Midbrain (tissue), 1 donor: ENCODE measurements around the gene CMYA5.
A peak's percentile ranks its signal among the peaks of the same experiment; 100 is the strongest.
"Not testable (repeated sequence)": the region's sequence is repeated elsewhere in the genome, so short reads cannot be mapped to it uniquely, and the experiment has no call there.

Experiments
- DNase-seq: peaks from one replicate; lab custom pipeline; 2025; lab: John Stamatoyannopoulos, UW

The CMYA5 gene

DNA sequence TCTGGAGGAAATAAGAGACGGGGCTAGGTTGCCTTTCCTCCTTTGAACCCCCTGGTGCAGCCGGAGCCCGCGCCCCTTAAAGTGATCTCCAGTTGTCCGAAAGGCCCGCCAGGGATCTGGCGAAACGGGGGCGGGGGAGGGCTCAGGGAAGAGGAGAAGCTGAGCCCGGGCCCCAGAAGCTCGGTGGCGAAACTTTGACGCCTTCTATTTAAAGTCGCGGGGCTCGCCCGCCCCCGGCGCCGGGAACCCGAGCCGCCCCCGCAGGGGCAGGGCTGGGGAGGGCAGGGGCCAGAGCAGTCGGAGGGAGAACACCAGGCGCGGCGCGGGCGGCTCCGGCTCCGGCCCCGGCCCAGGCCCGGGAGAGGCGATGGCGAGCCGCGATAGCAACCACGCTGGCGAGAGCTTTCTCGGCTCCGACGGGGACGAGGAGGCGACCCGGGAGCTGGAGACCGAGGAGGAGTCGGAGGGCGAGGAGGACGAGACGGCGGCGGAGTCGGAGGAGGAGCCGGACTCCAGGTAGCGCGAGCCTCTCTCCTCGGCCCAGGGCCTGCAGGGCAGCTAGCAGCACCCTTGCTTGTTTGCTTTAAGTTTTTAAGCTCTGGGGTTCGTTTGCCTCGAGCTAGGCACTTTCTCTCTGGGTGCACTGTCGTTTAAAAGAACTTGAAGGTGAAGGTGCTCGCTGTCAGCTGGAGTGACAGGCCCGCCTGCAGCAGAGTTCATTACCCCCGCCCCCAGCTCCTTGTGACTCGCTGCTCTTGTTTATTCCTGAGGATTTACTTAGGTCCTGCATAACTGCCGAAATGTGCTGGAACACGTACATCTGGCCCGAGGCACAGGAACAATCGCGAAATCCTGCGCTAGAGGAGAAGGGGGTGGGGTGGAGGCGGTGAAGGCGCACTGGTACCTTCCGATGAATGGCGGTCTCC, at the start of gene CMYA5:
Gene CMYA5, plus strand, starts transcription at position 296 of the 926 bp plus-strand sequence. Its CDS starts 72 bp downstream, at position 368.
- DNase-seq, result peak; percentile 3

- DNase-seq, result no peak
These were observed 49.0 kb upstream of the CMYA5 start for GRCh38 chr5:79640571-79641055.

DNA sequence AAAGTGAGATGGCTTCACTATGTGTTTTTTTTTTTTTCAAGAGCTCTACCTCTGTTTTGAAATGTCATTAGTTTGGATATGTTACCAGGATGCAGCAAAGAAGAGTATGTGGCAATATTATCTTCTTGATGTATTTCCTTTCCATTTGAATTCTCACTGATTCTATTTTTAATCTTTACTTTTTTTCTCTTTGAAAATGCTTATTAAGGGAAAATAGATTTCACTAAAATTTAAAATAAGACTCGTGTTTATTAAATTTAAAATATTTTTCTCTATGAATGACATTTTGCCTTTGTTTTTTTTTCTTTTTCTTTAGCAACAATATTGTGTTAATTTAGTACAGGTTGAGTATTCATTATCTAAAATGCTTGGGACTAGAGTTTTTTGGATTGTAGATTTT, 48.2 kb upstream of the CMYA5 start:
- no peak for DNase-seq

GRCh38 chr5:79642210-79642609, 47.4 kb upstream of the CMYA5 start:
- DNase-seq, result no peak

- no peak for DNase-seq
These were observed 35.8 kb upstream of the CMYA5 start for GRCh38 chr5:79653843-79654242.

DNA sequence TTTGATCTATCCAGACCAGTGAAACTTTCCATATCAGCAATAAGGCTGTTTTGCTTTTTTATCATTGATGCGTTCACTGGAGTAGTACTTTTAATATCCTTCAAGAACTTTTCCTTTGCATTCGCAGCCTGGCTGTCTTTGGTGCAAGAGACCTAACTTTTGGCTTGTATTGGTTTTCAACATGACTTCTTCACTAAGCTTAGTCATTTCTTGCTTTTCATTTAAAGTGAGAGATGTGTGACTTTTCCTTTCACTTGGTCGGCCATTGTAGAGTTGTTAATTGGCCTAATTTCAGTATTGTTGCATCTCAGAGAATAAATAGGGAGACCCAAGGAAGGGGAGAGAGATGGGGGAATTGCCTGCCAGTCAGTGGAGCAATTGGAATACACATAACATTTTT, 26.4 kb upstream of the CMYA5 start:
- no peak for DNase-seq

- DNase-seq, result peak; percentile 18
These were observed 22.9 kb upstream of the CMYA5 start for GRCh38 chr5:79666758-79667157.

DNA sequence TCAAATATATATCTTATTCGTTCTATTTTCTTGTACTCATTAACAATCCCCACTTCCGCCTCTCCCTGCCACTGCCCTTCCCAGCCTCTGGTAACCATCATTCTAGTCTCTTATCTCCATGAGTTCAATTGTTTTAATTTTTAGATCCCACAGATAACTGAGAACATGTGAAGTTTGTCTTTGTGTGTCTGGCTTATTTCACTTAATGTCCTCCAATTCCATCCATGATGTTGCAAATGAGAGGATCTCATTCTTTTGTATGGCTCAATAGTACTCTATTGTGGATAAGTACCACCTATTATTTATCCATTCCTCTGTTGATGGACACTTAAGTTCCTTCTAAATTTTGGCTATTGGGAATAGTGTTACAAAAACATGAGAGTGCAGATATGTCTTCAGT, 17.2 kb upstream of the CMYA5 start:
- DNase-seq, result no peak

GRCh38 chr5:79676354-79676753, 13.3 kb upstream of the CMYA5 start:
- DNase-seq, result not testable (repeated sequence)

DNA sequence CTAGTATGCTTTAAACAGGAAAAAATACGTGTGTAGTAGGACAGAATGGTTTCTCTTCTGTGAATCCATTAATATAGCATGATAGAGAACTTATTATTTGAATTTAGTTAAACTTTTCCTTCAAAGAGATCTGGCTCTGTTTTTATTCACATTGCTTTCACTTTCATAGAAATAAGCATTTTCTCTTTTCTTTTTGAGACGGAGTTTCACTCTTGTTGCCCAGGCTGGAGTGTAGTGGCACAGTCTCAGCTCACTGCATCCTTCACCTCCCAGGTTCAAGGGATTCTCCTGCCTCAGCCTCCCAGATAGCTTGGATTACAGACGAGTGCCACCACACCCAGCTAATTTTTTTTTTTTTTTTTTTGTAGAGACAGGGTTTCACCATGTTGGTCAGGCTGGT, 7.5 kb upstream of the CMYA5 start:
- not testable (repeated sequence) for DNase-seq

DNA sequence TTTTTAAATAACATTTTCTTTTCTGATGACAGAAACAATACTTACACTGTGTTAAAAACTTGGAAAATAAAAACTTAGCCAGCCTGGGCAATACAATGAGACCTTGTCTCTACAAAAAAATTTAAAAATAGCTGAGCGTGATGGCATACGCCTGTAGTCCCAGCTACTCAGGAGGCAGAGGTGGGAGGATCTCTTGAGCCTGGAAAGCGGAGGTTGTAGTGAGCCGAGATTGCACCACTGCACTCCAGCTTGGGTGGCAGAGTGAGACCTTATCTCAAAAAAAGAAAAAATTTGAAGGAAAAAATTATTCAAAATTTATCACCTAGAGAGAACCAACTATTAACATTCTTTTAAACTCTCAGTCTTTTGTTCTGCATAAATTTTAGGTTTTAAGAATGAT, 4.9 kb upstream of the CMYA5 start:
- no peak for DNase-seq

DNA sequence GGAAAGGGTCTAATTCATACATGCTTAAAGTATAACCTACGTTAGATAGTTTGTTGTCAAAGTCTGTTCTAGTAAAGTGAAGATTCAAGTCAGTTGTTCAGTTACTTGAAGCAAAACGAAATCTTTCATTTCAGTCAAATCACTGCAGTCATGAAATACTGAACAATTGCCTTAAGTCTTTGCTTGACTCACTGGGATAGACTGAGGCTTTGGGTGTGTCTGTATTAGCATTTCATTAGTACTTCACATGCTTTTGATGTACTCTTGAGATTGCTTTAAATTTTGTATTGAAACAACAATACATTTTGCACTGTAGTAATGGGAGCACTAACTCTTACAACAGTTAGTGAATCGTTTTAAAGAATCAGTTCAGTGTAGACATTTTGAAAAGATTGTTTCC, 4.0 kb upstream of the CMYA5 start:
- no peak for DNase-seq

DNA sequence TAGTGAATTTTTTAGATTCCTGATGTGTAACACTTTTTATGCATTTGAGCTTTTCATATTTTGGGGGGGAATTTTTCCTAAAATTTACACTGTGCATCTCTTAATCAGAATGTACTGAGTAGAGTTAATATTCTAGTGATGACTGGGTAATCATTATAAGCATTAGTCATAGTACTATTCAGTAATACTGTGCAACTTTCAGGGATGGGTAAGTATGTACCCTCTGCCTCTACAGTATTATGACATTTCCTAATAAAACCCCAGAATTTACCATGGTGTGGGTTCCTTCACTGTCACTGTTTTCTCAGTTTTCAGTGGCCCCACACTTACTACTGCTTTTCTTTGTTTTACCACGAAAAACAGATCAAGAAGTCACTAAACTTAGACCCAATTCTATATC, 2.8 kb upstream of the CMYA5 start:
- DNase-seq, result no peak

DNA sequence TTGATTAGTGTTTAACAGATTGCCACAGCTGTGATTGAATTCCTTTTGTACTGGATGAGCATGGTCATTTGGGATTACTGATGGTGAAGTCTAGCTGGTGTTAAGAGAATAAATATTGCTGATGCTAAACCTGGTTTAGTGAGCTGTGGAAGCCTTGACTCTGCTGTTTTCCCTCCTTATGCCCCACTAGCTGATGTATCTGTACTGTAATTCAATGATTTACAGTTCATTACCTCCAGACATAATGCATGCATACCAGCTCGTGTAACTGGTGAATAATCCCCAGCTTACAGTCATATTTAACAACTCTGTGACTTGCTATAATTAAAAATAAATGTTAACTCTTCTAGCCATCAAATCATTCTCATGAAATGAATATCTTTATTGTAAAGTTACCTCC, 1.7 kb upstream of the CMYA5 start:
- no peak for DNase-seq

DNA sequence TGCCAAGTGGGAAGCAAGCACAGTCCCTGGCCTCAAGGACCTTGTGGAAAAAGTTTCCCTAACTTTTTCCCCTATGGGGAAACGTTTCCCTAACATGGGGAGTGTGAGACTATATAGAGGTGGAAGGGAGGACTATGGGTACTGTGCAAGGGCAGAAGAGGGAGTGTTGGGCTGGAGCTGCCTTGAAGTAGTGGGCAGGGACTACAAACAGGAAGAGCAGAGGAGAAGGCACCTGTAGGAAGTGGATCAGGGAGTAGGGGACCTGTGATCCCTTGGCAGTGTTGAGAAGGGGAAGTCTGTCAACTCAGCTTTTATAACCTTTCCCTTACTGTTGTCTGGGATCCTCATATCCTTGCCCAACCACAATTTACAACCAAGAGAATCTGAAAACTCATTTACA, 1.4 kb downstream of the CMYA5 start:
- DNase-seq, result no peak

- no peak for DNase-seq
These were observed 3.0 kb downstream of the CMYA5 start for GRCh38 chr5:79692596-79692995.

DNA sequence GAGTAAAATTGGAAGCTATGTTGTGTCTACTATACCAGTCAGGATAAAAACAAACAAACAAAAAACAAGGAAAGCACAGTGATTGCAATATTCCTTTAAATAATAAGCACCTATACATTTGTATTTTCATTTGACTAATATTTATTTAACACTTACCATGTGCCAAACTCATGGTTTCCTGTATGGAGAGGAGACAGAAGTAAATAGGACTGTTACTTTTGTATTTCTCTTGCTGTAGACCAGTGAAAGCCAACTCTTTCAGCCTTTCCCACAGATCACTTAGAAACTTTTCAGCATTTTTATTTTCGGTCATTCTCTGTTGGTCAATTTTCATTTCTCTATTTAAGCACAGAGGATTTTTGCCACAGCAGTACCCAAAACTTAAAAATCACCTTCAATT, 4.5 kb downstream of the CMYA5 start:
- DNase-seq, result no peak

- no peak for DNase-seq
These were observed 5.0 kb downstream of the CMYA5 start for GRCh38 chr5:79694652-79695051.

DNA sequence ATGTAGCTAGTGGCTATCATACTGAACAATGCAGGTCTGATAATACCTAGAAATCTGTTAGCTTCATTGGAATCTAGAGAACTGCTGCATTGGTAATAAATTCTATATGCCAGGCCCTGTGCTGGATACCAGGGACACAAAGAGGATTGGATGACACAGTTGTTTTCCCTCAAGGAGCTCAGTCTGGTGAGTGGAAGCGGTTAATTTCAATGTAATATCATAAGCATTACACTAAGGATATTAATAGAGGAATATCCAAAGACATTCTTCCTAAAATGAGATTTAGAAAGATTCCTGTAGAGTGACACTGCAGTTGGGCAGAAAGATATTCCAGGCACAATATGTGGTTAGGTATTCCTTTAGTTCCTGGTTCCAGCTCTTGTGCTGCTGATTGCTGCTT, 5.9 kb downstream of the CMYA5 start:
- no peak for DNase-seq

GRCh38 chr5:79697222-79698170, 7.9 kb downstream of the CMYA5 start:
- no peak for DNase-seq

GRCh38 chr5:79699763-79700400, 10.2 kb downstream of the CMYA5 start:
- DNase-seq, result no peak
